Measurements from ENCODE around the gene CETN3.
"Not testable (repeated sequence)": the region's sequence is repeated elsewhere in the genome, so short reads cannot be mapped to it uniquely, and the experiment has no call there.

Gene CETN3

DNA sequence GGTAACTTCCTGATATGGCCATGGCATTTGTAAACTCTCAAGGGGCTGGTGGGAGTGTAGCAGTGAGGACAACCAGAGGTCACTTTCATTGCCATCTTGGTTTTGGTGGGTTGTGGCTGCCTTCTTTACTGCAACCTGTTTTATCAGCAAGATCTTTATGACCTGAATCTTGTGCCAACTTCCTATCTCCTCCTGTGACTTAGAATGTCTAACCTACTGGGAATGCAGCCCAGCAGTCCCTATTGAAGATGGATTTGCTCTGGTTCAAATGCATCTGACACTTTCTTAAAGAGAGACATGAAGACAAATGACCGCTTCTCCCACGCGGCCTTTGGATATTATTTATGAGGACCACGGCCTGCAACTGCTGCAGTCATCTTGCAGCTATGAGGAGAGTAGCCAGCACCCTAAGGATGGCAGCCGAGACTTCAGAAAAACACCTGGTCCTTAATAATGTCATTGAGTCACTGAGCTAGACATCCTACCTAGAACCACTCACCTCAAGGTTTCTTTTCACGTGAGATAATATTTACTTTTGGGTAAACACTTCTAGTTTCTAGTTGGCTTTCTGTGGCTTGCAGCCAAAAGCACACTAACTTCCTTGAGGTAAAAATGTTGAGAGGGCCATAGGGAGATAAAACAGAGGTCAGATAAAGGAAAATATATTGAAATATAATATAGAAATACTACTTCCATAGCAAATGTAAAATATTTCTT, 28.2 kb downstream of the CETN3 start:
- DNase-seq (ENCODE audit: low read depth), result no peak

DNA sequence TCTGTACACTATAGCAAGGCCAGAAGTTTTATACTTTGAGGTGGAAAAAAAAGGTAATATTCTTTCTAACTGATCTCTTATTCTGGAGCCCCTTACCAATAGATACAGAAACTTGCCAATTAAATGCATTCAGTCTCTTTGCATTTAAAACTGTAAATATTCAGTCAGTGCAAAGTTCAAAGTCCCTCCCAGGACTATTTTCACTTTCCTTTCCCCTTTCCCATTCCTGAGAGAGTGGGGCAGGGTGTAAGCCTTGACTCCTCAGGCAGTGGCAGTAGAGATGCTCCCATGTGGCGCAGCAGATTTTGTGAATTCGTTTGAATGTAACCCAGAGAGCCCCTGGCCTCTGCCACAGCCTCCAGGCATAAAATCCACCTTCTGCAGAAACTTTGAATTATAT, 29.9 kb downstream of the CETN3 start:
- no peak for DNase-seq (ENCODE audit: low read depth)

DNA sequence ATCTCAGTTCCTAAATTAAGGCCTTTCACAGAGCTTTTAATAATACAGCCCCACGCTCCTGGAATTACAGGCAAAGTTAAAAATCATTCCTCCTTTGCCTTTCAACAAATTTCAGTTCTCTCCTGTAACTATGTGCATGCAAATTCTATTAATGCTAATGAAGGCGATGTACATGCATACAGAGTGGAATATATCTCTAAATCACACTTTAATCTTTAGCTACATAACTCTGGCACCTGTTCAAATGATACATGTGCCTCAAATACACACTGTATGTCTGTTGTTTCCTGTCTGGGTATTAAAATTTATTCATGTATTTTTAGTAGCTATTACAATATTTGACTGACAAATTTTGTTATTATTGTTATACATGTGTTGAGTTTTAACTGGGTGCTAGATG, 30.8 kb downstream of the CETN3 start:
- DNase-seq (ENCODE audit: low read depth), result no peak

DNA sequence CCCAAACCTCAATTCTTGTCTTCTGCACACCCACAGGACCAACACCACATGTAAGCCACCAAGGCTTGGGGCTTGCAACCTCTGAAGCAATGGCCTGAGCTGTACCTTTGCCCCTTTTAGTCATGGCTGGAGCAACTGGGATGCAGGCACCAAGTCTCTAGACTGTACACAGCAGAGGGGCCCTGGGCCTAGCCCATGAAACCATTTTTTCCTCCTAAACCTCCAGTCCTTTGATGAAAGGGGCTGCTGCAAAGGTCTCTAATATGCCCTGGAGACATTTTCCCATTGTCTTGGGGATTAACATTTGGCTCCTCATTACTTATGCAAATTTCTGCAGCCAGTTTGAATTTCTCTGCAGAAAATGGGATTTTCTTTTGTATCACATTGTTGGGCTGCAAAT, 38.3 kb downstream of the CETN3 start:
- not testable (repeated sequence) for DNase-seq (ENCODE audit: low read depth)

DNA sequence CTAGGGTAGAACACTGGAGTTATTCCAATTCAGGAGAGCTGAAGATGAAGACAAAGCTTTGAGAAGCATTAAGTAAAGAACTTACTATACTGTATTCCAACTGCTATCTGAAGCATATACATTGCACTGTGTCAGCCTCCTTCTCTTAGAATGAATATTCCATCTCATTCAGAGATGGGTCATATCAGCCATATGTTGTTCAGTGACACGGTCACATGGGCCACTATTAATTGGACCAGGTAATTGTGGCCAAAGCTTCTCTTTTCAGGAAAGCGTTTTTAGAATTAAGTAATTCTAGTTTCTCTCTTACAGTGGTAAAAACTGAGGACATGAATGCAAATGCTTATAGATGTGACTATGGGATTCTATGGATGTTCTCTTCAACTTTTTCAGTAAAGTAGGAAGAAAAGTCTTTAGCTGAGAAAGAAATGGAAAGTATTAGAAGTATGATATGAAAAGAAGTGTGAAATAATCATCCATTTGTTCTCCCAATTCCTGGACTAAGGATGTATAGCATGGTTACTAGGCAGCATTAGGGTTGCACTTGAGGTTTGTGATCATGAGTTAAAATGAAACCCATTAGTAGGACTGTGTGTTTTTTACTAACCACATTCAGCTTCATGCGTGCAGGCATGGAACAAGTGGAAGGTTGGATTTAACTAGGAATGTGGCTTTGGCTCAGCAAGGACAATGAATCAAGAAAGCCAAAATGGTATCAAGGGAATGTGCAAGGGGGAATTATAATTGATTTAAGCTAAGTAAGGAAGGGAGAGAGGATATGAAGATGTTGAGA, 40.9 kb downstream of the CETN3 start:
- DNase-seq (ENCODE audit: low read depth), result no peak

DNA sequence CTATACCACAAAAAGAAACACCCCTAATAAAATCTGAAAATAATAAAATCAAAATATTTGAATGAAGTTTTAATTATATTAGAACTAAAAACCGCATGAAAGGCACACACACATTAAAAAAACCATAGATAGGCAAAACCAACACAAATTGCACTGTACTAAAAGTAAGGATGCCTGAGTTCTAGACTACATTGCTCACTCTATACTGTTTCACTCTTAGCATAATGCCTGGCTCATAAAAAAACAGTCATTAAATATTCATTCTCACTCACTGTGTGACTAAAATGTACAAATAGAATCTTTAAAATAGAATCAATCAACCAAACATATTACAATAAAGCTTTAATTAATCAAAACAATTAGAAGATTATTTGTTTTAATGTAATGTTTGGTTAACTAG, 41.7 kb downstream of the CETN3 start:
- DNase-seq (ENCODE audit: low read depth), result no peak

DNA sequence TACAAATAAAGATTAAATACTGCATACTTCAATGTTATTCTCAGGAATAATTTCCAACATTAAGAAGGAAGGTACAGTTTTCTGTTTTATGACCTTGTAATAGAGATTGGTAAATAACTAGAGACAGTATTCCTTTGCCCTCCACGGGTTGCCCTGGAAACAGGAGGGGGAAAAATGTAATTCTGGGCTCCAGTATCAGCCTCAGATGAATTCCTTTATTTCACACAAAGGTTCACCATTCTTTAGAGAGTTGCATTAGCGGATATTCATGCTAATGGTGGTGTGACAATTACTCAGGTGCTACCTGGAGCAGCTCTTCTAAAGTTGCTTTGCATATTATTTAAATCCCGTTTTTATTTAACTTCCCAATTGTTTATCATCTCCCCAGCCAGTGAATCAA, 42.6 kb downstream of the CETN3 start:
- DNase-seq (ENCODE audit: low read depth), result no peak

DNA sequence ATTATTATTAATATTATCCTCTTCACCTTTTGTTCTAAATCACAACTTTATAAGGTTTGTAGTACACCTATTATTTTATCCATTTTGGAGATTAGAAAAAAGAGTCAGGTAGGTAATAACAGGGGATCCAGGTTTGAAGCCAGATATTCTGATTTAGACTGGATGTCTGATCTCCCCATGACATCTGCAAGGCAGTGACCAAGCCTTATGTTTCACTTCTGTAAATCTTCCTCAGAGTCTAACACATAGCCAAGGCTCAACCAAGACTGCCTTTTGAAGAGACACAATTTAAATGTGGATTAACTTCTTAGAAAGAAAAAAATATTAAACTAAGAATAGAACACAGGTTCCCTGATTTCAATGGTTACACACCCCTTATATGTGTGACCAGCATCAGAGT, 44.2 kb downstream of the CETN3 start:
- DNase-seq (ENCODE audit: low read depth), result no peak

DNA sequence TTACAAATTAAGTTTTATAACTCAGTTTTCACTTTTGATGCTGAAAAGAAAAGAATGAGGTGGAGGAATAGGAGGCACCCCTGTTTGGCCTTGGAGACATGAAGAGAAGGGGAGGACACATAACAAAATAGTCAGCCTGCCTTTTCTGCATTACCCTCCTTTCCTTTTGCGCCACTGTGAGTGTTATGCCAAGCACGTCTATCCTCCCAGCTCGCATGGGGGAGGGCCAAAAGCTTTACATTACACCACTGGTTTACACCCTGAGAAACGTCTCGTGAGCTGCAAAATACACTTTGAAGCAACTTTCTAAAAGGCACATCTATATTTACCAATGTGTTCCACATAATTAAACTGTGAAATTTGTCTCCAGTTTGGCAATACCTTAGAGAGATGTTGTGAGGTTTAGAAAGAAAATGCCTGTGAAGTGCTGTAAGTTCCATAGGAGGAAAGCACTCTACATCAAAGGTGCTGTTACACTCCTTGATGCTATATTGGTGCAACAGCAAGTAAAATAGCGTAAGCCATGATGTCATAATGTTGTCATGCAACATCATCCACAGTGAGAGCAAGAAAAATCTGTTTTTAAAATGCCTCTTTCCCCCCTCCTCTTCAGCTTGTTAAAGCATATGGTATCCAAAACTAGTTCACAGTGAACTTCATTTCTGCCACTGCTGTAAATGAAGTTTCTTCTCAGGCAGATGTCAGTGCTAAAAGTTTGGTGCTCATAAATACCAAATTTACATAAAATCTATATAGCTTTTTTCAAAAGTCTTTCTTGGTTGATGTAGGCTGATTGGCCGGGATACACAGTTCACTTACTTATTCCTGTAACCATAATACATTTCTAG, 50.3 kb downstream of the CETN3 start:
- no peak for DNase-seq (ENCODE audit: low read depth)

DNA sequence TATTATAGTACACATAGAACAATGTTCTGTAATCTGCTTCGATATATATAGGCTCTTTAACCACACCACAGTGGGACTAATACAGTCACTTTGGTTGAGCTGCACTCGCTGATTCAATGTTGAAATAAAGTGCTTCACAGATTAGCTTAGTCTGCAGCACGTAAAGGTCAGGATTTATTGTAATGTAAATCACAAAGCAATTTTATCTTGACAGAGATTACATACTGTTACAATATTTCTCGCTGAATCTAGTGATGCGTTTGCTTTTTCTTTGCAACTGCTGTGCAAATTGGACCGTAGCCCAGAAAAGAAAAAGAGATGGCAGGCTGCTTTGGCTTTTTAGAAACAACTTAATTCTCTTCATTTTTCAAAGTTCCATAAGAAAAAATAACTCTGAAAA, 52.9 kb downstream of the CETN3 start:
- no peak for DNase-seq (ENCODE audit: low read depth)

DNA sequence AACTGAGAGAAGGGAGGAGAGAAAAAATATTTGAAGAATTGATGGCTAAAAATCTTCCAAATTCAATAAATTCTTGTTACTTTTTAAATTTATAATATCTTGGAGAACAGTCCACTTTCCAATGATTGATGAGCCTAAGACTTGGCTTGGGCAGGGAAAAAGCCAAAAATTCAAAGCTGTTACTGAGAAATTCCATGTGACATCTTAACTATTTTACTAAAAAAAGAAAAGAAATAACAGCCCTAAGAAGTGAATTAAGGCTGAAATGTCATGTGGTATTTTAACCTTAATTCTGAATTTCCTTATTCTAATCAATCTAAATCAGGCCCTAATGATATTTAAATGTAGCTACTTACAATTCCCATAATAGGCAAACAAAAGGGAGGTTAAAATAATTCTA, 53.4 kb downstream of the CETN3 start:
- DNase-seq (ENCODE audit: low read depth), result no peak

DNA sequence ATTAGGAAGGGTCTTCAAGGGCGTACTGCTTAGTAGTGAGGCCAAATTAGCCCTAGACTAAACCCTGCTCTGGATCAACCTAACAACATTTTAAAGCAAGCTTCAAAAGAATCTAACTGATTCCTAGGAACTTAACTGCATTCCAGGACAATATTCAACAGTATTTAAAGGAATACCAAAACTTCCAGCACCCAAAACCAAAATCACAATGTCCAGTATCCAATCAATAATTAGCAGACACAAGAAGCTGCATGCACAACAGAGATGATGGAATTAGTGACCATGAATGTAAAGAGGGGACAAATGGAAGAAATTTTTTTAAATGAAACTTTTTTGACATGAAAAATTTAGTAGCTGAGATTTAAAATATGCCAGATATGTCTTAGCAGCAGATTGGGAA, 53.9 kb downstream of the CETN3 start:
- no peak for DNase-seq (ENCODE audit: low read depth)

DNA sequence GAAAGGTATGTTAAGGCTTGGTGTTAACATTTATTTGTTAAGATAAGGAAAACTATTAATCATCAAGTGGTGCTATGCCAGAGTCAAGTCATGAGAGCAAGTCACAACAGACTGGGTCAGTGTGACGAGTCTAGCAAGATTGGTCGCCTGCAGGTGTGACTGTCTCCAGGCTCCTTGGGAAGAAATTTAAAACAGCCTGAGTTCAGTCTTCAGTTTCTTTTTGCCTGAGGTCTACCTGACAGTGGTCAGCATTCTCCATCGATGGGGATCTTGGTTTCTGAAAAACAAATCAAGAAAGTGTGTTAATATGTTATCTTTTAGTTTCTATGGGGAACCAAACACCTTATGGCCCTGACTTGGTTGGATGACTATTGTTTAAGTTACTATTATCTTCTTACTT, 56.3 kb downstream of the CETN3 start:
- DNase-seq (ENCODE audit: low read depth), result no peak

DNA sequence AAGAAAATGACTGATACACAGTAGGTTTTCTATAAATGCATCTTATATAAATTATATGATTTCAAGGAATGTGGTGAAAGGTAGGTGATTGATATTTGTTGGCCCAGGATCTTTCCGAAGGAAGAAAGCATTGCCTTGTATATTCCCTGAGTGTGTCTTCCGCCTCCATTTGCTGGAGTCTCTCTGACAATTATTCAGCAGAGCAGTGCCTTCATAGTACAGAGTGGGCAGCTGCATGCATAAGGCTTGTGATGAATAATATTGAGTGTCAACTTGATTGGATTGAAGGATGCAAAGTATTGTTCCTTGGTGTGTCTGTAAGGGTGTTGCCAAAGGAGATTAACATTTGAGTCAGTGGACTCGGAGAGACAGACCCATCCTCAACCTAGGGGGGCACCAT, 58.5 kb downstream of the CETN3 start:
- no peak for DNase-seq (ENCODE audit: low read depth)

DNA sequence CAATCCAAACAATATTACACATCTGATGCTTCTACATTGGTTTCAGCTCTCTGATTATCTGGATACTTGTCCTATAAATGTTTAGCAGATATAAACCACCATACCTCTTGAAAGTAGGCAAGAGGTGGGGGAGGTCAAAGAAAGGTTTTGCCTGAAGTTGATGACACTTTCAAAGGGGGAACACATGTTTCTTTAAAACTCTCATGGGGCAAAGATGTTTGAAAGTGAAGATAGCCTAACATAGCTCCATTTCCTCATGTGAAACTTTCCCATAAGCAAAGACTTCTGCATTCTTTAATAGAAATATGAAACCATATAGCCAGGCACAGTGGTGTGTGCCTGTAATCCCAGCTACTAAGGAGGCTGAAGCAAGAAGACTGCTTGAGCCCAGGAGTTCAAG, 62.1 kb downstream of the CETN3 start:
- DNase-seq (ENCODE audit: low read depth), result no peak

DNA sequence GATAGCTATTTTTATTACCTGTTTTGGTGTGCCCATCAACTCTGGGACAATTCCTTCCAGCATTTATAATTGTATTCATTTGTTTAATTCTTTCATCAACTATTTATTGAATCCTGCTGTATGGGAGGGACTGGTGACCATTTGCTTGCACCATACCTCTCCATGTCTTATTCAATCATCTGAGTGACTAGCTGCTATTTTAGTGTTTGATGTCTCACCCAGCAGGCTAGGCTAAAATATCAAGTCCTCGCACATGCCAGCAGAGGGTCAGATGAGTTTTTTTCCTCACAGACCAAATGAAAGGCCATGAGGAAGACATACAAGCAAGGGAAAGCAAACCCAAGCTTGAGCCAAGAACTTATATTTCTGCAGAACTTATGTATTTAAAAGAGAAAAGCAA, 63.9 kb downstream of the CETN3 start:
- DNase-seq (ENCODE audit: low read depth), result no peak

DNA sequence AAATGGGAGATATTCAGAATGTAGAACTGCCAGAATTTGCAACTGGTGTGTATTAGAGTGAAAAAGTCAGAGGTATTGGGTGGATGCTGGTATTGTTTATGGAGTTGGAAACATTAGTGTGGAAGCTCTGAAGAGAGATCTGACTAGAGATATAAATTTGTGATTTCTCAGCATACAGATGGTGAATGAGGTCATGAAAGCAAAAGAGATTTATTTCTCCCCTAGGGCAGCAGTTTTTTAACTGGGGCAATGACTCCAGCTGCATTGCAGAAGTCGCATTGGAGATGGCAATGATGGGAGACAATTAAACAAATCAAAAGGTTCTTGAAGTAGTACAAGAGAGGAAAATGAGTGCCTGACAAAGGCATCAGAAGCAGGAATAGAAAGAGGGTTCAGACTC, 64.9 kb downstream of the CETN3 start:
- no peak for DNase-seq (ENCODE audit: low read depth)

DNA sequence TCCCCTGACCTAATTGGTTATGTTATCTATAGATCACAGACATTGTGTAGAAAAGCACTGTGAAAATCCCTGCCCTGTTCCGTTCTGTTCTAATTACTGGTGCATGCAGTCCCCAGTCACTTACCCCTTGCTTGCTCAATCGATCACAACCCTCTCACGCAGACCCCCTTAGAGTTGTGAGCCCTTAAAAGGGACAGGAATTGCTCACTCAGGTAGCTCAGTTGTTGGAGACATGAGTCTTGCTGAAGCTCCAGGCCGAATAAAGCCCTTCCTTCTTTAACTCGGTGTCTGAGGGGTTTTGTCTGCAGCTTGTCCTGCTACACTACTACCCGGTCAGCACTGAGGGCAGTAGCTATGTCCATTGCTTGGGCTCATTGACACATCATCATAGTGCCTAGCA, 65.8 kb downstream of the CETN3 start:
- not testable (repeated sequence) for DNase-seq (ENCODE audit: low read depth)

DNA sequence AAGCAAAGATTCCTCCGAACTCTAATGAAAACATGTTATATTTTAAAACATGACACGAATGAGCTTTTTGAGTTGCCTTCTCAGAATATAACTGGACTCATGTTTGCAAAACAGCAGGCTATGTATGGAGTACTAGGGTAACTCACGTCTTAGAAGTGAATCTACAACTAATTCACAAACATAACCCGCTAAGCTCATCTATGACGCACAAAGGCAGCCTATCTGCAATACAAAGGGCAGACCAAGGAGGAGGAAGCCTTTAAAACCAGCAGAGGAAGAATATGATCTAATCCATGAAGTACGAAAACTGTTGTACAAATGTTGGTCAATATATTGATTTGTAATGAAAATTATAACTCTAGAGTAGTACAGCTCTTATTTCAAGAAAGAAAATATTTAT, 67.0 kb downstream of the CETN3 start:
- DNase-seq (ENCODE audit: low read depth), result no peak

Measured in activated T-cell treated with anti-CD3 and anti-CD28 coated beads for 48 hours (primary cell).